GM18873 (cell line): ENCODE results near the gene ARL9.
"Not testable (repeated sequence)": the region's sequence is repeated elsewhere in the genome, so short reads cannot be mapped to it uniquely, and the experiment has no call there.

ENCODE experiments used
- ATAC-seq: cut with Tn5 transposase; IDR thresholded peaks from one replicate; pipeline ENCODE4 v1.9.1; 2021; ENCODE audit warnings: mild to moderate bottlenecking, moderate library complexity, moderate number of reproducible peaks; ENCODE audit not compliant: unreplicated experiment, low FRiP score

ARL9 gene

GRCh38 chr4:56505269-56506130 is at the start of gene ARL9:
Gene ARL9, plus strand, starts transcription at chr4:56505791. Its CDS starts 72 bp downstream, at chr4:56505863.
- ATAC-seq: no peak

GRCh38 chr4:56460085-56460484 is 45.5 kb upstream of the ARL9 start:
- no peak for ATAC-seq

GRCh38 chr4:56462157-56462556 is 43.4 kb upstream of the ARL9 start:
- no peak for ATAC-seq

- ATAC-seq: no peak
Measured at GRCh38 chr4:56463711-56464110, 41.9 kb upstream of the ARL9 start.

GRCh38 chr4:56464581-56464980 is 41.0 kb upstream of the ARL9 start:
- ATAC-seq: no peak

- ATAC-seq: no peak
Measured at GRCh38 chr4:56465599-56466295, 39.8 kb upstream of the ARL9 start.

- not testable (repeated sequence) for ATAC-seq
Measured at GRCh38 chr4:56466296-56466761, 39.3 kb upstream of the ARL9 start.

GRCh38 chr4:56466910-56467283 is 38.7 kb upstream of the ARL9 start:
- no peak for ATAC-seq

- ATAC-seq: peak; percentile 92
Measured at GRCh38 chr4:56467284-56468096, 38.1 kb upstream of the ARL9 start, which contains the start of gene SRP72. Gene SRP72, plus strand, starts transcription at chr4:56467617. Its CDS starts 19 bp downstream, at chr4:56467636.

- peak; percentile 24 for ATAC-seq
Measured at GRCh38 chr4:56468097-56468422, 37.5 kb upstream of the ARL9 start.

- no peak for ATAC-seq
Measured at GRCh38 chr4:56469489-56470210, 35.9 kb upstream of the ARL9 start.

GRCh38 chr4:56475917-56476316 is 29.7 kb upstream of the ARL9 start:
- ATAC-seq: peak; percentile 88

- no peak for ATAC-seq
Measured at GRCh38 chr4:56477192-56477702, 28.3 kb upstream of the ARL9 start.

- ATAC-seq: no peak
Measured at GRCh38 chr4:56480691-56481090, 24.9 kb upstream of the ARL9 start.

GRCh38 chr4:56496241-56496640 is 9.3 kb upstream of the ARL9 start:
- ATAC-seq: no peak

GRCh38 chr4:56511098-56511497 is 5.5 kb downstream of the ARL9 start:
- ATAC-seq: no peak

GRCh38 chr4:56512166-56512565 is 6.6 kb downstream of the ARL9 start:
- ATAC-seq: no peak

- no peak for ATAC-seq
Measured at GRCh38 chr4:56513517-56513916, 7.9 kb downstream of the ARL9 start.

GRCh38 chr4:56530269-56531148 is 24.9 kb downstream of the ARL9 start:
- peak; percentile 79 for ATAC-seq
